ENCODE measurements around the gene TTC39B. TPM values are rescaled to one million over a fixed set of nuclear protein-coding genes. Genes with fewer than 3 reads are reported as not detected.

The TTC39B gene
- total RNA-seq, 3 donors from 2014 or later = 6.2 to 14.8 (median 14.4) TPM

GRCh38 chr9:15253786-15254185 is 53.2 kb downstream of the TTC39B start:
- Histone ChIP-seq H3K4me1 (no peaks in the 10 kb centered on the region), H3K27me3 (no peaks in the 10 kb centered on the region), H3K4me3 (no peak overlapping the region), H3K9me3 (no peaks in the 10 kb centered on the region), H3K27ac (no peak overlapping the region), H3K36me3 (no peaks in the 10 kb centered on the region)
- TF ChIP-seq CTCF (IDR thresholded peaks at IDR 0.05) = no peak
- TF ChIP-seq POLR2AphosphoS5 (IDR thresholded peaks at IDR 0.05) = no peak
- TF ChIP-seq POLR2A (IDR thresholded peaks at IDR 0.05) = no peak
- intact Hi-C loops (cut with DNase I; ENCODE audit: low total_unique reads) = no loop called here
- no peak for DNase-seq (ENCODE audit: low spot score in 2 of 2)

GRCh38 chr9:15253197-15253596 is 53.8 kb downstream of the TTC39B start:
- intact Hi-C loops (cut with DNase I; ENCODE audit: low total_unique reads) = no loop called here

GRCh38 chr9:15249981-15250380 is 57.0 kb downstream of the TTC39B start:
- Histone ChIP-seq H3K36me3 (no peaks in the 10 kb centered on the region), H3K27ac (no peak overlapping the region), H3K9me3 (no peaks in the 10 kb centered on the region), H3K4me1 (no peaks in the 10 kb centered on the region), H3K4me3 (no peak overlapping the region), H3K27me3 (no peaks in the 10 kb centered on the region)
- TF ChIP-seq POLR2A (IDR thresholded peaks at IDR 0.05) (no peak), POLR2AphosphoS5 (IDR thresholded peaks at IDR 0.05) (no peak), CTCF (IDR thresholded peaks at IDR 0.05) (no peak)
- no peak for DNase-seq (ENCODE audit: low spot score in 2 of 2)
- intact Hi-C loops (cut with DNase I; ENCODE audit: low total_unique reads) = no loop called here

More at GRCh38 chr9:15253197-15253596, 53.8 kb downstream of the TTC39B start:
- DNase-seq (ENCODE audit: low spot score in 2 of 2) = no peak
- H3K36me3 ChIP-seq = no peaks in the 10 kb centered on the region
- H3K4me3 ChIP-seq = no peak overlapping the region
- TF ChIP-seq POLR2AphosphoS5 (IDR thresholded peaks at IDR 0.05) = no peak
- TF ChIP-seq POLR2A (IDR thresholded peaks at IDR 0.05) = no peak
- no peak for TF ChIP-seq CTCF (IDR thresholded peaks at IDR 0.05)
- no peaks in the 10 kb centered on the region for H3K27me3 ChIP-seq
- no peaks in the 10 kb centered on the region for H3K4me1 ChIP-seq
- no peaks in the 10 kb centered on the region for H3K9me3 ChIP-seq
- no peak overlapping the region for H3K27ac ChIP-seq

GRCh38 chr9:15249042-15249818 is 57.8 kb downstream of the TTC39B start:
- TF ChIP-seq POLR2A (IDR thresholded peaks at IDR 0.05) (no peak), CTCF (IDR thresholded peaks at IDR 0.05) (no peak), POLR2AphosphoS5 (IDR thresholded peaks at IDR 0.05) (no peak)
- no peak for DNase-seq (ENCODE audit: low spot score in 2 of 2)
- Histone ChIP-seq H3K4me1 (no peaks in the 10 kb centered on the region), H3K4me3 (no peak overlapping the region), H3K27me3 (no peaks in the 10 kb centered on the region), H3K9me3 (no peaks in the 10 kb centered on the region), H3K27ac (peak overlapping the region in 1 of 2 donors; percentile 15), H3K36me3 (no peaks in the 10 kb centered on the region)
- intact Hi-C loops (cut with DNase I; ENCODE audit: low total_unique reads) = no loop called here

GRCh38 chr9:15248621-15249020 is 58.4 kb downstream of the TTC39B start:
- no peaks in the 10 kb centered on the region for H3K9me3 ChIP-seq
- H3K4me1 ChIP-seq = no peaks in the 10 kb centered on the region
- H3K27me3 ChIP-seq = no peaks in the 10 kb centered on the region
- TF ChIP-seq CTCF (IDR thresholded peaks at IDR 0.05) = no peak
- TF ChIP-seq POLR2A (IDR thresholded peaks at IDR 0.05) = no peak
- TF ChIP-seq POLR2AphosphoS5 (IDR thresholded peaks at IDR 0.05) = no peak
- no peak overlapping the region for H3K4me3 ChIP-seq
- H3K27ac ChIP-seq = no peak overlapping the region
- intact Hi-C loops (cut with DNase I; ENCODE audit: low total_unique reads) = no loop called here
- no peak for DNase-seq (ENCODE audit: low spot score in 2 of 2)
- H3K36me3 ChIP-seq = no peaks in the 10 kb centered on the region
